Mucosa of rectum (tissue), 2 donors: ENCODE data around the gene OPA3.

ENCODE experiments used
- H3K27ac ChIP-seq, 2 donors: one replicate each; pipeline ENCODE4 v1.7.0; 2013; ENCODE audit warnings: inconsistent platforms in 2 of 2, low read depth in 2 of 2, low read length in 2 of 2
- H3K27me3 ChIP-seq, 2 donors: one replicate each; pipeline ENCODE4 v1.7.0; 2013; ENCODE audit warnings: low read length in 2 of 2; ENCODE audit not compliant: control insufficient read depth in 2 of 2, insufficient read depth in 2 of 2
- H3K36me3 ChIP-seq, 2 donors: one replicate each; pipeline ENCODE4 v1.7.0; 2013; ENCODE audit warnings: low read length in 2 of 2; ENCODE audit not compliant: control insufficient read depth in 2 of 2, insufficient read depth in 2 of 2
- H3K4me1 ChIP-seq, 2 donors: one replicate each; pipeline ENCODE4 v1.7.0; 2013; ENCODE audit warnings: low read length in 2 of 2, mild to moderate bottlenecking in 1 of 2; ENCODE audit not compliant: control insufficient read depth in 2 of 2, insufficient read depth in 2 of 2
- H3K4me3 ChIP-seq, 2 donors: one replicate each; pipeline ENCODE4 v1.7.0; 2013; ENCODE audit warnings: low read length in 2 of 2
- H3K9ac ChIP-seq, 2 donors: one replicate each; pipeline ENCODE4 v1.7.0; 2013; ENCODE audit warnings: low read length in 2 of 2, low read depth in 1 of 2, mild to moderate bottlenecking in 1 of 2
- H3K9me3 ChIP-seq, 2 donors: one replicate each; pipeline ENCODE4 v1.7.0; 2013; ENCODE audit warnings: low read length in 2 of 2; ENCODE audit not compliant: control insufficient read depth in 2 of 2
- donor health status: healthy.
- donor health status: Normal muscosa, but diverticular disease.

OPA3 gene

DNA sequence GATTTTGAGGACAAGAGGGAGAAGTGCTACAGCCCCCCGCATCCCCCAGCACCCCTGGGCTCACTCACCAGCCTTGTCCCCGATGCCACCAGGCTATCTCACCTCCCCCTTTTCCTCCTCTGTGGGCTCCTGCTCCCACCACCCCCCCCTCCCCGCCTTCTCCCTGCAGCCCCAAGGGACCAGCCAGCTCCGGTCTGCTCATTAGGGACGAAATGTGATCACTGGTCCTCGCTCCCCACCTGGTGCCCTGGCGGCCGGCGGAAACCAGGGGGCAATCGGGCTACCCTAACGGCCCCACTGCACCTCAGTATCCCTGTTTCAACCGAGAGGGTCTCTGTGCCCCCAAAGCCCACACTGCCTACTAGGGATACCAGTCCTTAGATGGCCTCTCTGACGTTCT is 14.7 kb upstream of the OPA3 start:
- no peaks in the 10 kb centered on the region for H3K36me3 ChIP-seq
- H3K9ac ChIP-seq: no peak overlapping the region
- H3K9me3 ChIP-seq: no peaks in the 10 kb centered on the region
- peaks cover 50 to 53% of the 10 kb centered on the region in 2 donors for H3K27me3 ChIP-seq
- no peak overlapping the region for H3K27ac ChIP-seq
- no peak overlapping the region for H3K4me3 ChIP-seq
- peaks cover 0 to 4% of the 10 kb centered on the region in 2 donors for H3K4me1 ChIP-seq

DNA sequence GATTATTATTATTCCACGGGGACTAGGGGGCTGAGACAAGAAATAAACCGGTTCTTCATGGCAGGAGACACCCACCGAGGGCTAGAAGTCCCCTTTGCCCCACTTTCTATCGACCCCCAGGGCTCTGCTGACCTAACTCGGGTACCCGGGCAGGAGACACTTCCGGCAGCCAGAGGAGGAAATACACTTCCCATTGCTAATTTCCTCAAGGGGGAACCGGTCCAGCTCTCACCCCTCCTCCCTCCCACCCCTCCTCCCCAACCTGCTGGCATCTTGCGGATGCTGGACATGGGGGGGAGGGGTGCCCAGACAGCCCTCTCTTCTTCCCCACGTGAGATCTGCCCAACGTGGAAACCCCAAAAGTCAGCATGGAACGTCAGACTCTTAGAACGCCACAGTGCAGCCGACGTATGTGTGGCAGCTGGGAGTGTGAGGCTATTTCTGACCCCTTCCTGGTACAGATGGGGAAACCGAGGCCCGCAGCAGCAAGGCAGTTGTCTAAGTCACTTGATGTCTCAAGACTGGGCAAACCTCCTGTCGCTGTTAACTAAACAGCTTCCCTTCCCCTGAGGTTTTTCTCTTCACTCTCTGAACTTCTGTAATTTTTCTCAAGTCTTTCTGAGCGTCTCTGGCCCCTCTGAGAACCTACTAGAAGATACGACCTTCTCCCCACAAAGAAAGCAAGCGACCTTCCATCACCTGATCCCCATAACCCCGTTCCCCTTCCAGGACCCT is 13.8 kb upstream of the OPA3 start:
- Histone ChIP-seq H3K27ac (no peak overlapping the region), H3K4me3 (peak overlapping the region in 1 of 2 donors; percentile 31), H3K27me3 (peaks cover 49 to 53% of the 10 kb centered on the region in 2 donors), H3K9ac (peak overlapping the region in 1 of 2 donors; percentile 41), H3K9me3 (no peaks in the 10 kb centered on the region), H3K4me1 (peaks cover 0 to 4% of the 10 kb centered on the region in 2 donors), H3K36me3 (no peaks in the 10 kb centered on the region)

GRCh38 chr19:45597425-45598111 is 13.0 kb upstream of the OPA3 start:
- Histone ChIP-seq H3K9ac (peak overlapping the region in 1 of 2 donors; percentile 41), H3K4me1 (peaks cover 0 to 4% of the 10 kb centered on the region in 2 donors), H3K4me3 (no peak overlapping the region), H3K27me3 (peaks cover 47 to 53% of the 10 kb centered on the region in 2 donors), H3K36me3 (no peaks in the 10 kb centered on the region), H3K27ac (no peak overlapping the region), H3K9me3 (no peaks in the 10 kb centered on the region)

DNA sequence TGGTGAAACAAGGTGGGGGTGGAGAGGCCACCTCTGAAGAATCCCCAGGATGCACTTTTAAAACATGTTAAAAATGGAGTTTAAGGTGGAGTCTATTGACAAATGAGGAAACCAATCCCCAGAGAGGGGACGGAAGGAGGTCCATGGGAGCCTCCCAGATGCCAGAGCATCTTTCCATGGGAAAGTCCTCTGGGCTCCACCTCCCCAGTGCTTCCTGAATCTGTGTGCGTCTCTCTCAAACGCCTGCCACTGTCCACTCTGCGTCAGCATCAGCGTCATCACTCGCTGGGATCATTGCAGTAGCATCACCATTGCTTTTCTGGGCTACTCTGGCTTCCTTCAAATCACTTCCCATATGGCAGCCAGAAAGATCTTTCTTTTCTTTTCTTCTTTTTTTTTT is 11.2 kb upstream of the OPA3 start:
- Histone ChIP-seq H3K4me3 (no peak overlapping the region), H3K27ac (no peak overlapping the region)

DNA sequence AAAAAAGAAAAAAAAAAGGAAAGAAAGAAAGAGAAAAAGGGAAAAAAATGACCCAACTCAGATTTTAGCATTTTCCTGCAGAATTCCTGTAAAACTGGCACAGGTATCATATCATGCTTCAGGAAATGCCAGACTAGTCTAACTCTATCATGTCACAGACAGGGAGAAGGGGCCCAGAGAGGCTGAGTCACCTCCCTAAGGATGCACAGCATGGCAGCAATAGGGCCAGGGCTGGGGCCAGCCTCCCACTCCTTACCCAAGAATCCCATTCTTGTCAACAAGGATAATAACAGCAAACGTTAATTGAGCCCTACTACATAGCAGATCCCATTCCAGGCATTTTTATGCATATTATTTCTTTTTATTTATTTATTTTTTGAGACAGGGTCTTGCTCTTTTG is 8.9 kb upstream of the OPA3 start:
- H3K4me1 ChIP-seq: peaks cover 0 to 3% of the 10 kb centered on the region in 2 donors
- H3K36me3 ChIP-seq: no peaks in the 10 kb centered on the region
- H3K4me3 ChIP-seq: no peak overlapping the region
- no peak overlapping the region for H3K9ac ChIP-seq
- no peaks in the 10 kb centered on the region for H3K9me3 ChIP-seq
- no peak overlapping the region for H3K27ac ChIP-seq
- H3K27me3 ChIP-seq: peaks cover 28 to 31% of the 10 kb centered on the region in 2 donors

More for the DNA sequence above, 11.2 kb upstream of the OPA3 start:
- Histone ChIP-seq H3K4me1 (peaks cover 0 to 4% of the 10 kb centered on the region in 2 donors), H3K9ac (no peak overlapping the region), H3K27me3 (peaks cover 41 to 49% of the 10 kb centered on the region in 2 donors), H3K9me3 (no peaks in the 10 kb centered on the region), H3K36me3 (no peaks in the 10 kb centered on the region)

DNA sequence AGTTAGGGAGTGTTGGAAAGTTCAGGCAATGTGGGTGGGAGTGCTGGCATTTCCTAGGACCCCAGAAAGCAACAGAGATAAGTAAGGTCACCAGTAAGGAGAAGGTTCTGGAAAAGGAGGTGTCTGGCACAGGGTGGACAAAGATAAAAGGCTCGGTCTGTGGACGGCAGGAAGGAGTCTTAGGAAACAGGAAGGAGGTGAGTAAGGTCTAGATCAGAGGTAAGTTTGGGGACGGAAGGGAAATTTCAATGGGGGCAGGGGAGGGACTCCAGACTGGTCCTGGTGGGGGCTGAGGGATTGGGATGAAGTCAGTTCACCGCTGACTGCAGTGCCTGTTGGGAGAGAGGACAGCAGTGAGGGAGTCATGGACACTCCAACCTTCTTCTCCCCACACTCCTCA is 7.8 kb upstream of the OPA3 start:
- no peak overlapping the region for H3K9ac ChIP-seq
- H3K27me3 ChIP-seq: peaks cover 18 to 19% of the 10 kb centered on the region in 2 donors

GRCh38 chr19:45591638-45592005 is 7.0 kb upstream of the OPA3 start:
- no peak overlapping the region for H3K27ac ChIP-seq
- H3K27me3 ChIP-seq: peaks cover 15 to 17% of the 10 kb centered on the region in 2 donors
- no peaks in the 10 kb centered on the region for H3K4me1 ChIP-seq
- no peaks in the 10 kb centered on the region for H3K36me3 ChIP-seq
- H3K4me3 ChIP-seq: no peak overlapping the region
- no peak overlapping the region for H3K9ac ChIP-seq
- H3K9me3 ChIP-seq: no peaks in the 10 kb centered on the region

More for the DNA sequence above, 7.8 kb upstream of the OPA3 start:
- no peaks in the 10 kb centered on the region for H3K36me3 ChIP-seq
- H3K4me3 ChIP-seq: no peak overlapping the region
- no peak overlapping the region for H3K27ac ChIP-seq
- no peaks in the 10 kb centered on the region for H3K4me1 ChIP-seq
- no peaks in the 10 kb centered on the region for H3K9me3 ChIP-seq

DNA sequence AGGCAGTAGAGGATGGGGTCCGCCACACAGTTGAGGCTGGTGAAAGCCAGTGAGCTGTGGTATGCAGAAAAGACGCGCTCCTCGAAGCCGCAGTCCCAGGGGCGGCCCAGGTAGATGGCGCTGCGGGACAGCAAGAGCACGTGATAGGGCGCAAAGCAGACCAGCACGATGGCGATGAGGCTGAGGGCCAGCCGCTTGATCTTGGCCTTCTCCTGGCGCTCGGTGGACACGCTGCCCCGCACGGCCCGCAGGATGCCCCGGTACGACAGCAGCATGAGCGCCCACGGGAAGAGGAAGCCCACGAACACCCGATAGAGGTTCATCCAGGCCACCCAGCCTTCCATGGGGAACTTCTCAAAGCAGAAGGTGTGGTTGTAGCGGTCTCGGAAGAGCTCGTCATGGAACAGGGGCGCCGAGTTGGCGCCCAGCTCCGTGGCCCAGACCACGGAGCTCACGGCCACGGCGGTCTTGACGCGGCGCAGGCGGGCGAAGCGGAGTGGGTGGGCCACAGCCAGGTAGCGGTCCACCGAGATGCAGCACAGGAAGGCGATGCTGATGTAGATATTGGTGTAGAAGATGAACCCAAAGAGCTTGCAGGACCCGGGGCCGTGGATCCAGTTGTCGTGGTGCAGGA is 6.5 kb upstream of the OPA3 start:
- Histone ChIP-seq H3K36me3 (no peaks in the 10 kb centered on the region), H3K4me1 (no peaks in the 10 kb centered on the region)

GRCh38 chr19:45590300-45591003 is 5.8 kb upstream of the OPA3 start:
- H3K36me3 ChIP-seq: no peaks in the 10 kb centered on the region

More for the DNA sequence above, 6.5 kb upstream of the OPA3 start:
- H3K9ac ChIP-seq: no peak overlapping the region
- no peak overlapping the region for H3K27ac ChIP-seq
- H3K27me3 ChIP-seq: peaks cover 15 to 17% of the 10 kb centered on the region in 2 donors
- H3K4me3 ChIP-seq: no peak overlapping the region
- H3K9me3 ChIP-seq: no peaks in the 10 kb centered on the region

More at GRCh38 chr19:45590300-45591003, 5.8 kb upstream of the OPA3 start:
- peaks cover under 1% of the 10 kb centered on the region in 2 donors for H3K4me1 ChIP-seq
- no peak overlapping the region for H3K4me3 ChIP-seq
- no peak overlapping the region for H3K27ac ChIP-seq
- no peaks in the 10 kb centered on the region for H3K9me3 ChIP-seq
- peaks cover 13 to 17% of the 10 kb centered on the region in 2 donors for H3K27me3 ChIP-seq
- H3K9ac ChIP-seq: no peak overlapping the region
